Testis (tissue), 2 donors: Measurements from ENCODE around the gene NOX4.
"Not testable (repeated sequence)": the region's sequence is repeated elsewhere in the genome, so short reads cannot be mapped to it uniquely, and the experiment has no call there.

Experiments used
- POLR2A ChIP-seq: fragments of 450-650 bp; IDR thresholded peaks from one replicate; pipeline ENCODE4 v1.6.1; 2017; ENCODE audit warnings: antibody characterized with exemption, mild to moderate bottlenecking, moderate library complexity
- TF ChIP-seq, protein P1 (sequence below), 3 experiments: fragments of 450-650 bp in 2 of 3; fragments of 200-600 bp in 1 of 3; sonication (generic) in 1 of 3; IDR thresholded peaks; one replicate each; pipeline ENCODE4 v1.5.1; 2016 to 2019; ENCODE audit warnings: antibody characterized with exemption in 3 of 3, mild to moderate bottlenecking in 2 of 3, moderate library complexity in 1 of 3

DNA sequence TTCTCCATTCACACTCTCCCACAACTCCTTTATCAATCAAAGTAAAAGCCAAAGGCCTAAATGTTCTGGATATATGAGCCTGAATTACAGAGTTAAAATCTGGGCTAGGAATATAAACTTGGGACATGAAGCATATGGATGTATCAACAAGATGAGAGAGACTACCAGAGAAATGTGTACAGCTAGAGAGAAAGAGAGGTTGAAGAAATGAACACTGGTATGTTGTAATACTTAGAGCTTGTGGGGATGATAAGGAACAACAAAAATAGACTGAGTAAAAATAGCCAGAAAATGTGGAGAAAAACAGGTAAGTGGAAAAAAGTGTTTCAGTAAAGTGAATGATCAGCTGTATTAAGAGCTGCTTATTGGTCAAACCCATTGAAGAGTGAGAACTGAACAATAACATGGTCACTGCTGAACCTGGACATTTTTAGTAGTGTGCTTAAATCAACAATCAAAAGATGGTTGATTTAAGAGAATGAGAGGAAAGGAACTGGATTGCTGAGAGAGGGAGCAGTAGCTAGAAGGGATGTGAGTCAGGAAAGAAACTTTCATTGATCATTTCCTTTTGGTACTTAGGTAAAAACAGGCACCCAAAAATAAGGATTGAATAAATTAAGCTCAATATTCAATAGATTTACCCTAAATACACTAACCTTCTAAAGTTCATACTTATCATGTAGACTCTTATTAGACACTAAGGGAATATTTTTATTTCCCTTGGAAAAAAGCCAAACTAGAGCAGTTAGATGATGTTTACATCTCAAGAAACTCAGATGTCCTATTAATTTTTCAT lies 111.0 kb downstream of the NOX4 start:
- TF ChIP-seq, protein P1, sequence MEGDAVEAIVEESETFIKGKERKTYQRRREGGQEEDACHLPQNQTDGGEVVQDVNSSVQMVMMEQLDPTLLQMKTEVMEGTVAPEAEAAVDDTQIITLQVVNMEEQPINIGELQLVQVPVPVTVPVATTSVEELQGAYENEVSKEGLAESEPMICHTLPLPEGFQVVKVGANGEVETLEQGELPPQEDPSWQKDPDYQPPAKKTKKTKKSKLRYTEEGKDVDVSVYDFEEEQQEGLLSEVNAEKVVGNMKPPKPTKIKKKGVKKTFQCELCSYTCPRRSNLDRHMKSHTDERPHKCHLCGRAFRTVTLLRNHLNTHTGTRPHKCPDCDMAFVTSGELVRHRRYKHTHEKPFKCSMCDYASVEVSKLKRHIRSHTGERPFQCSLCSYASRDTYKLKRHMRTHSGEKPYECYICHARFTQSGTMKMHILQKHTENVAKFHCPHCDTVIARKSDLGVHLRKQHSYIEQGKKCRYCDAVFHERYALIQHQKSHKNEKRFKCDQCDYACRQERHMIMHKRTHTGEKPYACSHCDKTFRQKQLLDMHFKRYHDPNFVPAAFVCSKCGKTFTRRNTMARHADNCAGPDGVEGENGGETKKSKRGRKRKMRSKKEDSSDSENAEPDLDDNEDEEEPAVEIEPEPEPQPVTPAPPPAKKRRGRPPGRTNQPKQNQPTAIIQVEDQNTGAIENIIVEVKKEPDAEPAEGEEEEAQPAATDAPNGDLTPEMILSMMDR (IDR thresholded peaks at IDR 0.05), result not testable (repeated sequence)
- TF ChIP-seq POLR2A, result not testable (repeated sequence)
